Mucosa of rectum (tissue), 2 donors: ENCODE results near the gene AGO3.

ENCODE experiments used
- H3K27ac ChIP-seq, 2 donors: one replicate each; pipeline ENCODE4 v1.7.0; 2013; ENCODE audit warnings: inconsistent platforms in 2 of 2, low read depth in 2 of 2, low read length in 2 of 2
- H3K27me3 ChIP-seq, 2 donors: one replicate each; pipeline ENCODE4 v1.7.0; 2013; ENCODE audit warnings: low read length in 2 of 2; ENCODE audit not compliant: control insufficient read depth in 2 of 2, insufficient read depth in 2 of 2
- H3K36me3 ChIP-seq, 2 donors: one replicate each; pipeline ENCODE4 v1.7.0; 2013; ENCODE audit warnings: low read length in 2 of 2; ENCODE audit not compliant: control insufficient read depth in 2 of 2, insufficient read depth in 2 of 2
- H3K4me1 ChIP-seq, 2 donors: one replicate each; pipeline ENCODE4 v1.7.0; 2013; ENCODE audit warnings: low read length in 2 of 2, mild to moderate bottlenecking in 1 of 2; ENCODE audit not compliant: control insufficient read depth in 2 of 2, insufficient read depth in 2 of 2
- H3K4me3 ChIP-seq, 2 donors: one replicate each; pipeline ENCODE4 v1.7.0; 2013; ENCODE audit warnings: low read length in 2 of 2
- H3K9ac ChIP-seq, 2 donors: one replicate each; pipeline ENCODE4 v1.7.0; 2013; ENCODE audit warnings: low read length in 2 of 2, low read depth in 1 of 2, mild to moderate bottlenecking in 1 of 2
- H3K9me3 ChIP-seq, 2 donors: one replicate each; pipeline ENCODE4 v1.7.0; 2013; ENCODE audit warnings: low read length in 2 of 2; ENCODE audit not compliant: control insufficient read depth in 2 of 2
- donor health status: healthy.
- donor health status: Normal muscosa, but diverticular disease.

AGO3 gene

DNA sequence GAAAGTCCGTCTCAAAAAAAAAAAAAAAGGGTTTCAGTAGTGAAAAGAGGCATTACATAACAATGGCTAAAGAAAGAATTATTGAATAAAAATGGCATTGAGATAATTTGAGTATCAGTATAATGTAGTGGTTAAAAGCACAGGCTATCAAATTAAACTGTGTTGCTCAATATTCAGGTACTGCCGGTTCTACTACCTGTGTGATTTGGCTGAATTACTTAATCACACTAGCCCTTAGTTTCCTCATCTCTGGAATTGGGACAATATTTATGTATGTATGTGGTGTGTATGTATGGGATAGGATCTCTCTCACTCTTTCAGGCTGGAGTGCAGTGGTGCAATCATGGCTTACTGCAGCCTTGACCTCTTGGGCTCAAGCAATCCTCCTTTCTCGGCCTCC is 96.9 kb downstream of the AGO3 start:
- Histone ChIP-seq H3K4me3 (no peak overlapping the region), H3K27ac (no peak overlapping the region), H3K27me3 (no peaks in the 10 kb centered on the region), H3K36me3 (peaks cover 12 to 14% of the 10 kb centered on the region in 2 donors), H3K9ac (no peak overlapping the region), H3K4me1 (no peaks in the 10 kb centered on the region), H3K9me3 (no peaks in the 10 kb centered on the region)

DNA sequence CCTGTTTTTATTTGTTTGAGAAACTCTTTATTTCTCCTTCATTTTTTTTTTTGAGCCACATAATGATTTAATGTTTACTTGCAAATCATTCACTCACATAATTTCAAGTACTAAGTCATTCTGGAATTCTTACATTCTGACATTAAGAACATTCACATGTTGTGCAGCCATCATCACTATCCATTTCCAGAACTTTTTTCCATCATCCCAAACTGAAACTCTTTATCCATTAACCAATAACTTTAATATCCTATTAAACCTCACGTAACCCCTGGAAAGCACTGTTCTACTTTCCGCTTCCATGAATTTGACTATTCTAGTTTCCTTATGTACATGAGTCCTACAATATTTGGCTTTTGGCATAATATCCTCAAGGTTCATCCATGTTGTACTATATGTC is 100.5 kb downstream of the AGO3 start:
- no peak overlapping the region for H3K27ac ChIP-seq
- no peak overlapping the region for H3K4me3 ChIP-seq
- no peaks in the 10 kb centered on the region for H3K4me1 ChIP-seq
- H3K27me3 ChIP-seq: no peaks in the 10 kb centered on the region
- H3K9ac ChIP-seq: no peak overlapping the region
- H3K9me3 ChIP-seq: no peaks in the 10 kb centered on the region
- peaks cover 16 to 18% of the 10 kb centered on the region in 2 donors for H3K36me3 ChIP-seq

DNA sequence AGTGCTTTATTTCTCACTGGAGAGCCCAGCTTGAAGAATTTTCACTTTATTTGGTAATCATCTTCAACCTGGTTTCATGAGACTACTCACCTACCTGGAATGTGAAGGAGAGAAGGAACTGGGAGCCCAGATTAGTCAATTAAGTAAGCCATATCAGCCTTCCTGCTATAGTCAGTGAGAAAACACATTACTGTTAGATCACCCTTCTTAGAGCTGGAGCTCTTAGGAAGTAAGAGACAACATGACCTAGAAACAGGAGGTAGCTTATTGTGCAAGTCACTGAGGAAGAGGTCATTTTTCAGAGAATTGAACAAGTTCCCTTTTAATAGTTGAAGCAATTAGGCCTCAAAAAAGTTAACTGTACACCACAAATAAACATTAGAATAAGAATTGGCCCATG is 103.8 kb downstream of the AGO3 start:
- Histone ChIP-seq H3K27me3 (no peaks in the 10 kb centered on the region), H3K4me3 (no peak overlapping the region), H3K36me3 (peaks cover 10 to 15% of the 10 kb centered on the region in 2 donors), H3K27ac (no peak overlapping the region), H3K9ac (no peak overlapping the region), H3K4me1 (no peaks in the 10 kb centered on the region), H3K9me3 (no peaks in the 10 kb centered on the region)

DNA sequence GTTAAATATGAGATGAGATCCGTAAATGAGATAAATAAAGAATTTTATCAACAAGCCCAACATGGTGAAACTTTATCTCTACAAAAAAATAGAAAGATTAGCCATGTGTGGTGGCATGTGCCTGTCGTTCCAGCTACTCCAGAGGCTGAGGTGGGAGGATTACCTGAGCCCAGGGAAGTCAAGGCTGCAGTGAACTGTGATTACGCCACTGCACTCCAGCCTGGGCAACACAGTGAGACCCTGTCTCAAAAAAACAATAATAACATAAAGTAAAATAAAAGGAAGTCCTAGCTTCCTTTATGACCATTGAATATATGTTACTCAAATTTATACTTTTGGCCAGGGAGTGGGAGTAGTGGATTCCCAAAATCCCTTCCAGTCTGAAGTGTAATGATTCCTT is 104.2 kb downstream of the AGO3 start:
- H3K9me3 ChIP-seq: no peaks in the 10 kb centered on the region
- H3K9ac ChIP-seq: no peak overlapping the region
- peaks cover 15 to 19% of the 10 kb centered on the region in 2 donors for H3K36me3 ChIP-seq
- no peak overlapping the region for H3K27ac ChIP-seq
- H3K4me1 ChIP-seq: no peaks in the 10 kb centered on the region
- H3K27me3 ChIP-seq: no peaks in the 10 kb centered on the region
- no peak overlapping the region for H3K4me3 ChIP-seq

DNA sequence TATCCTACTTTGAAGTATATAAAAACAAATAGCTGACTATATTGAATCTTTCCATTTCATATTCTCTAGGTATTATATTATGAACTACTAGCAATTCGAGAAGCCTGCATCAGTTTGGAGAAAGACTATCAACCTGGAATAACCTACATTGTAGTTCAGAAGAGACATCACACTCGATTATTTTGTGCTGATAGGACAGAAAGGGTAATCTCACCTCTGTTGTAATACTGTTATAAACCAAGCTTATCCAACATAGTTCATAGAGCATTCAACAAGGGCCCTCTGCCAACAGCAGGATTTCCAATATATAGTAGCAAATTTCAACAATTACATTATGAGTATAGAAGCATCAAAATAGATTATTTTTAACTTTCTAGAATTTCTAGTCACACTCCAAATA is 109.3 kb downstream of the AGO3 start:
- no peaks in the 10 kb centered on the region for H3K27me3 ChIP-seq
- no peaks in the 10 kb centered on the region for H3K4me1 ChIP-seq
- H3K27ac ChIP-seq: no peak overlapping the region
- H3K4me3 ChIP-seq: no peak overlapping the region
- H3K9me3 ChIP-seq: no peaks in the 10 kb centered on the region
- H3K9ac ChIP-seq: no peak overlapping the region
- H3K36me3 ChIP-seq: peaks cover 15 to 28% of the 10 kb centered on the region in 2 donors

DNA sequence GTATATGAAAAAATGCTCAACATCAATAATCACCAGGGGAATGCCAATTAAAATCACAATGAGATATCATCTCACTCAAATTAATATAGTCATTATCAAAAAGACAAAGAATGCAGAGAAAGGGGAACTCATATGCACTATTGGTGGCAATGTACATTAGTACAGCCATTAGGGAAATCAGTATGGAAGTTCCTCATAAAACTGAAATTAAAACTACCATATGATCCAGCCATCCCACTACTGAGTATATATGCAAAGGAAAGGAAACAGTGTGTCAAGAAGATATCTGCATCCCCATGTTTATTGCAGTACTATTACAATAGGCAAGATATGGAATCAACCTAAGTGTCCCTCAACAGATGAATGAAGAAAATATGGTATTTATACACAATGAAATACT is 120.9 kb downstream of the AGO3 start:
- Histone ChIP-seq H3K36me3 (peaks cover 6 to 9% of the 10 kb centered on the region in 2 donors), H3K4me1 (no peaks in the 10 kb centered on the region), H3K27ac (no peak overlapping the region), H3K27me3 (no peaks in the 10 kb centered on the region), H3K4me3 (no peak overlapping the region), H3K9me3 (no peaks in the 10 kb centered on the region), H3K9ac (no peak overlapping the region)

DNA sequence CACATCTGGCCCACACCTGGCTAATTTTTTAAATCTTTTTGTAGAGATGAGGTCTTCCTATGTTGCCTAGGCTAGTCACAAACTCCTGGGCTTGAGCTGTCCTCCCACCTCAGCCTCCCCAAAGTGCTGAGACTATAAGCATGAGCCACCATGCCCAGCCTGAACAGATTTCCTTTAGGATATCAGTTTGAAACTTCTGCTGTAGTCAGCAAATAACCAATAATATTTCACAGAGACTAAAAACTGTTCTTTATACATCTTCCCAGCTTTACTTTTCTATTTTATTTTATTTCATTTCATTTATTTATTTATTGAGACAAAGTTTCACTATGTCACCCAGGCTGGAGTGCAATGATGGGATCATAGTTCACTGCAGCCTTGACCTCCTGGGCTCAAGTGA is 123.1 kb downstream of the AGO3 start:
- Histone ChIP-seq H3K9ac (no peak overlapping the region), H3K4me1 (no peaks in the 10 kb centered on the region), H3K9me3 (no peaks in the 10 kb centered on the region), H3K36me3 (peaks cover 6 to 9% of the 10 kb centered on the region in 2 donors), H3K27me3 (no peaks in the 10 kb centered on the region), H3K4me3 (no peak overlapping the region), H3K27ac (no peak overlapping the region)

DNA sequence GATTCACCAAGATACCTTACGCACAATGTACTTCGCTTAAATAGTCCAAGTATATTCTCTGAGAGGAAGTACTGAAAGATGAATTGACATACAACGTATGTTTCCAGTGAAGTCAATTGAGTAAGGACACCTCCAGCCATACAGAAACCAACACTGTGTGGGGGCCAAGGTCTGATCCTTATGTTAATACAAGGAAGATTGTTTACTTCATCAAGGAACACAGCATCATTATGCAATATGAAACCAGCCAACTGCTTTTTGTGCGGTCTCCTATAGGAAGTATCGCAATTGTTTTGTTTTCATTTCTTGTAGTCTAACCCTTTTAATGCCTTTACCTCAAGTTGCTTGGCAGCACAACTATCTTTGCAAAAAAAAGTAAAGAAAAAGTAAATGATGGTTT is 124.8 kb downstream of the AGO3 start:
- H3K9ac ChIP-seq: no peak overlapping the region
- H3K4me3 ChIP-seq: no peak overlapping the region
- H3K9me3 ChIP-seq: no peaks in the 10 kb centered on the region
- no peaks in the 10 kb centered on the region for H3K27me3 ChIP-seq
- H3K4me1 ChIP-seq: no peaks in the 10 kb centered on the region
- H3K36me3 ChIP-seq: peaks cover 6 to 9% of the 10 kb centered on the region in 2 donors
- no peak overlapping the region for H3K27ac ChIP-seq

DNA sequence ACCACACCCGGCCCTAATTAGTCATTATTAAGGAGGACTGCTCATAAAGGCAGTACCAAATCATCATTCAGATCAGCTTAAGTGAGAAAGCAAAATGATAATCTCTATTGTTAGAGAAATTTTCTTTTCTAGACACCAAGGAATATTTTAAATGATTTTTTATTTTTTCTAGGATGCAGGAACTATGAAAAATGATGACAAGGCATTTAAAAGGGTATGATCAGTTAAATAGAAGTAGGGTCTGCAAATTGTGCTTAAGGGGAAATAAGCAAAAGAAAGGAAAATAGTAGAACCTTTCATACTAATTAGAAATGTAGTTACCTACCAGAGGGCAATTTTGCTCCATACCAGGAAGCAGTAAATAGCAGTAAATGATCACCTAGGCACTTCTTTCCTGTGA is 131.4 kb downstream of the AGO3 start:
- Histone ChIP-seq H3K27ac (no peak overlapping the region), H3K4me1 (no peaks in the 10 kb centered on the region), H3K36me3 (no peaks in the 10 kb centered on the region), H3K4me3 (no peak overlapping the region), H3K27me3 (no peaks in the 10 kb centered on the region), H3K9me3 (no peaks in the 10 kb centered on the region), H3K9ac (no peak overlapping the region)

DNA sequence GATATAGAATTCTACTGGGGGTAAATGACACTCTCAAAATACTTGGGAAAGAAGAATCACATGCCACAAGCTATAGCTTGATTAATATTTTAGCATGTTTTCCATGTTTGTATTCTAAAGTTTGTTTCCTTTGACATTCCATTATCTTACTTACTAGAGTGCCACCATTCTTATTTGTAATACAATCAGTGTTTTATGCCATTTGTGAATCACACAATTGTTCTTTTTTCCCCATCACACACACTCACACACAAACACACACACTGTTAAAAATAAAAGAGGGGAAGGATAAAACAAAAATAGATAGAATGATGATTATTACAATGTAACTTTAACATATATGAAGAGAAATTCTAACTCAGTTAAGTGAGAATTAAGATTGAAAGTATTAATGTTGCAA is 137.0 kb downstream of the AGO3 start:
- Histone ChIP-seq H3K4me3 (no peak overlapping the region), H3K36me3 (no peaks in the 10 kb centered on the region), H3K27ac (no peak overlapping the region), H3K9me3 (no peaks in the 10 kb centered on the region), H3K9ac (no peak overlapping the region), H3K4me1 (no peaks in the 10 kb centered on the region), H3K27me3 (no peaks in the 10 kb centered on the region)

DNA sequence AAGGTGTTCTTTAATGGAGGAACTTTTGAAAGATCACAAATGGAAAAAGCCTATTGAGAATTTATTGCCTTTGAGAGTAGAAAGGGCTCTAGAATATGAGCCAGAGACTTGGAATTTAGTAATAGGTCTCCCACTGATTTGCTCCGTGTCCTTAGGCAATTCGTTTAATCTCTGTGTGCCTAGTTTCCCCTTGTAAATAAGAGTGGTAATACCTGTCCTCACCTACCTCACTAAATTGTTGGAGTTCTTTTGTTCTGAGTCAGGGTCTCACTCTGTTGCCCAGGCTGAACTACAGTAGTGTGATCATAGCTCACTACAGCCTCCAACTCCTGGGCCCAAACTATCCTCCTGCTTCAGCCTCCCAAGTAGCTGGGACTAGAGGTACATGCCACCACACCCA is 138.0 kb downstream of the AGO3 start:
- no peaks in the 10 kb centered on the region for H3K27me3 ChIP-seq
- no peak overlapping the region for H3K9ac ChIP-seq
- H3K27ac ChIP-seq: no peak overlapping the region
- no peaks in the 10 kb centered on the region for H3K9me3 ChIP-seq
- H3K36me3 ChIP-seq: no peaks in the 10 kb centered on the region
- H3K4me1 ChIP-seq: no peaks in the 10 kb centered on the region
- no peak overlapping the region for H3K4me3 ChIP-seq
